GM12874 (cell line): ENCODE measurements around the gene TDRD5.

Source experiments
- CTCF ChIP-seq: IDR thresholded peaks from 2 replicates; pipeline ENCODE4 v1.5.1; 2011; ENCODE audit warnings: low read depth, mild to moderate bottlenecking, control low read depth, low read length, moderate library complexity; ENCODE audit not compliant: insufficient read depth

TDRD5 gene

GRCh38 chr1:179728271-179728670 is 136.6 kb downstream of the TDRD5 start:
- TF ChIP-seq CTCF, result no peak

GRCh38 chr1:179729881-179730280 is 138.2 kb downstream of the TDRD5 start:
- no peak for TF ChIP-seq CTCF

- TF ChIP-seq CTCF, result no peak
Observed at GRCh38 chr1:179731643-179732042, 140.0 kb downstream of the TDRD5 start.
